Transverse colon (tissue), 4 donors: ENCODE data around the gene DNASE1L3. TPM values are rescaled to one million over a fixed set of nuclear protein-coding genes. Genes with fewer than 3 reads are reported as not detected.
A peak's percentile ranks its signal among the peaks of the same experiment; 100 is the strongest.

ENCODE experiments used
- DNase-seq: peaks from one replicate; pipeline ENCODE4 v3.0.0-alpha.2; 2019
- H3K27ac ChIP-seq, 4 donors: fragments of 200-600 bp; sonication (generic); 2 replicates each; pipeline ENCODE4 v1.5.1; 2016 to 2018; ENCODE audit warnings: inconsistent platforms in 4 of 4
- H3K27me3 ChIP-seq: fragments of 200-600 bp; sonication (generic); 2 replicates; pipeline ENCODE4 v1.5.1; 2017; ENCODE audit warnings: inconsistent platforms
- H3K36me3 ChIP-seq, 4 donors: fragments of 200-600 bp; sonication (generic); 2 replicates each; pipeline ENCODE4 v1.5.1; 2017 to 2019; ENCODE audit warnings: inconsistent platforms in 4 of 4
- H3K4me1 ChIP-seq, 4 donors: fragments of 200-600 bp; sonication (generic); 2 replicates each; pipeline ENCODE4 v1.5.1; 2017 to 2020; ENCODE audit warnings: inconsistent platforms in 4 of 4
- H3K4me3 ChIP-seq, 4 donors: fragments of 200-600 bp; sonication (generic); 1 replicate in 1 of 4; 2 replicates in 3 of 4; pipeline versions ENCODE4 v1.5.1 to v1.6.1; 2017 to 2019; ENCODE audit warnings: inconsistent platforms in 4 of 4
- H3K9me3 ChIP-seq, 2 donors: fragments of 200-600 bp; sonication (generic); 2 replicates each; pipeline ENCODE4 v1.5.1; 2017 to 2019; ENCODE audit warnings: inconsistent platforms in 2 of 2
- EP300 ChIP-seq: sonication (generic); formaldehyde crosslinking; IDR thresholded peaks from one replicate; pipeline ENCODE4 v1.6.1; 2017; ENCODE audit warnings: antibody characterized with exemption, low read depth
- POLR2A ChIP-seq: fragments of 450-650 bp; IDR thresholded peaks from one replicate; pipeline ENCODE4 v1.6.1; 2016; ENCODE audit warnings: antibody characterized with exemption, mild to moderate bottlenecking, moderate library complexity
- POLR2AphosphoS5 ChIP-seq, 3 donors: sonication (generic); formaldehyde crosslinking; IDR thresholded peaks; one replicate each; pipeline ENCODE4 v1.6.1; 2016; ENCODE audit warnings: antibody characterized with exemption in 3 of 3
- WGBS, 2 donors: methylation state at CpG; one replicate each; pipeline ENCODE4 v1.1.5; 2018; ENCODE audit warnings: low coverage in 1 of 2; 5-methylcytosine and 5-hydroxymethylcytosine counted together
- in situ Hi-C, 4 donors: fragments of 200-750 bp; cut with MboI; loops; one replicate each; pipeline versions ENCODE4 v1.15.0 to v1.15.1; 2017; ENCODE audit warnings: low sequenced_read_pairs in 3 of 4, low pct_ligation_motif_present in 1 of 4, low pct_unique_long_range_greater_than_20kb in 1 of 4
- intact Hi-C: fragments of 100-400 bp; cut with DNase I; formaldehyde crosslinking; loops from one replicate; pipeline ENCODE4 v1.15.1; 2023; ENCODE audit warnings: low total_unique reads
- total RNA-seq, 4 donors: library from RNA; depleted of rRNA; stranded (reverse); fragments of >200 nt; gene quantifications; one replicate each; pipeline ENCODE4 v1.1.0, GENCODE V29; 2016
- TF ChIP-seq, protein P1 (sequence below), 5 experiments: fragments of 200-600 bp in 3 of 5; fragments of 450-650 bp in 2 of 5; sonication (generic) in 3 of 5; IDR thresholded peaks; 1 replicate in 2 of 5; 2 replicates in 3 of 5; pipeline ENCODE4 v1.5.1; 2016 to 2017; ENCODE audit warnings: antibody characterized with exemption in 5 of 5, inconsistent platforms in 3 of 5, mild to moderate bottlenecking in 2 of 5, moderate library complexity in 1 of 5

Gene DNASE1L3
- total RNA-seq, 4 donors from 2014 or later: 1.9 to 6.8 (median 3.6) TPM

- Histone ChIP-seq H3K4me3 (no peak overlapping the region), H3K9me3 (no peaks in the 10 kb centered on the region), H3K27ac (peak overlapping the region in 1 of 4 donors; percentile 12), H3K4me1 (peaks cover 0 to 11% (median 4%) of the 10 kb centered on the region in 4 donors), H3K36me3 (no peaks in the 10 kb centered on the region), H3K27me3 (no peaks in the 10 kb centered on the region)
- 76 to 81% methylated on average over 6 to 10 of the region's 10 CpGs for WGBS, 2 donors
- intact Hi-C loops: no loop called here
- no peak for DNase-seq
- no peak for TF ChIP-seq POLR2A
- TF ChIP-seq EP300: no peak
- TF ChIP-seq, protein P1, sequence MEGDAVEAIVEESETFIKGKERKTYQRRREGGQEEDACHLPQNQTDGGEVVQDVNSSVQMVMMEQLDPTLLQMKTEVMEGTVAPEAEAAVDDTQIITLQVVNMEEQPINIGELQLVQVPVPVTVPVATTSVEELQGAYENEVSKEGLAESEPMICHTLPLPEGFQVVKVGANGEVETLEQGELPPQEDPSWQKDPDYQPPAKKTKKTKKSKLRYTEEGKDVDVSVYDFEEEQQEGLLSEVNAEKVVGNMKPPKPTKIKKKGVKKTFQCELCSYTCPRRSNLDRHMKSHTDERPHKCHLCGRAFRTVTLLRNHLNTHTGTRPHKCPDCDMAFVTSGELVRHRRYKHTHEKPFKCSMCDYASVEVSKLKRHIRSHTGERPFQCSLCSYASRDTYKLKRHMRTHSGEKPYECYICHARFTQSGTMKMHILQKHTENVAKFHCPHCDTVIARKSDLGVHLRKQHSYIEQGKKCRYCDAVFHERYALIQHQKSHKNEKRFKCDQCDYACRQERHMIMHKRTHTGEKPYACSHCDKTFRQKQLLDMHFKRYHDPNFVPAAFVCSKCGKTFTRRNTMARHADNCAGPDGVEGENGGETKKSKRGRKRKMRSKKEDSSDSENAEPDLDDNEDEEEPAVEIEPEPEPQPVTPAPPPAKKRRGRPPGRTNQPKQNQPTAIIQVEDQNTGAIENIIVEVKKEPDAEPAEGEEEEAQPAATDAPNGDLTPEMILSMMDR (IDR thresholded peaks at IDR 0.05): no peak
- no peak for TF ChIP-seq POLR2AphosphoS5 (IDR thresholded peaks at IDR 0.05)
- in situ Hi-C loops: no loop called here
Measured at GRCh38 chr3:58215317-58216025, 4.7 kb upstream of the DNASE1L3 start.

- TF ChIP-seq, protein P1 (IDR thresholded peaks at IDR 0.05): peak in 1 of 5 experiments; percentile 3
- TF ChIP-seq POLR2AphosphoS5 (IDR thresholded peaks at IDR 0.05) (no peak), EP300 (no peak)
- intact Hi-C loops (no loop called here), in situ Hi-C loops (no loop called here)
- 56 to 60% methylated on average over 3 to 7 of the region's 7 CpGs for WGBS, 2 donors
- no peaks in the 10 kb centered on the region for H3K27me3 ChIP-seq
- peaks cover 0 to 11% (median 4%) of the 10 kb centered on the region in 4 donors for H3K4me1 ChIP-seq
- H3K9me3 ChIP-seq: no peaks in the 10 kb centered on the region
- no peaks in the 10 kb centered on the region for H3K36me3 ChIP-seq
- DNase-seq: peak; percentile 24
- peak overlapping the region in 1 of 4 donors; percentile 12 for H3K27ac ChIP-seq
- H3K4me3 ChIP-seq: no peak overlapping the region
Measured at GRCh38 chr3:58214484-58215316, 3.9 kb upstream of the DNASE1L3 start.

GRCh38 chr3:58209933-58210332 is 839 bp downstream of the DNASE1L3 start:
- no peaks in the 10 kb centered on the region for H3K9me3 ChIP-seq
- intact Hi-C loops (no loop called here), in situ Hi-C loops (no loop called here)
- TF ChIP-seq POLR2A: no peak
- H3K36me3 ChIP-seq: no peaks in the 10 kb centered on the region
- H3K4me1 ChIP-seq: no peaks in the 10 kb centered on the region
- no peak overlapping the region for H3K27ac ChIP-seq
- no peaks in the 10 kb centered on the region for H3K27me3 ChIP-seq
- no peak overlapping the region for H3K4me3 ChIP-seq
- WGBS, 2 donors: 75 to 83% methylated on average over 3 of the region's 3 CpGs
- no peak for DNase-seq

- H3K27me3 ChIP-seq: no peaks in the 10 kb centered on the region
- no peaks in the 10 kb centered on the region for H3K36me3 ChIP-seq
- no peak for DNase-seq
- H3K4me3 ChIP-seq: no peak overlapping the region
- H3K27ac ChIP-seq: no peak overlapping the region
- intact Hi-C loops (no loop called here), in situ Hi-C loops (no loop called here)
- WGBS, 2 donors: 60 to 87% methylated on average over 1 to 4 of the region's 4 CpGs
- H3K9me3 ChIP-seq: no peaks in the 10 kb centered on the region
- TF ChIP-seq EP300 (no peak), POLR2AphosphoS5 (IDR thresholded peaks at IDR 0.05) (no peak), POLR2A (no peak)
- TF ChIP-seq, protein P1 (IDR thresholded peaks at IDR 0.05): no peak
- no peaks in the 10 kb centered on the region for H3K4me1 ChIP-seq
Measured at GRCh38 chr3:58207954-58208353, 2.8 kb downstream of the DNASE1L3 start.
